Kidney epithelial cell (primary cell): ENCODE results near the gene FERMT3. TPM values are rescaled to one million over a fixed set of nuclear protein-coding genes. Genes with fewer than 3 reads are reported as not detected.
A peak's percentile ranks its signal among the peaks of the same experiment; 100 is the strongest.

Experiments used
- DNase-seq: peaks from one replicate; pipeline ENCODE4 v3.0.0-alpha.2; 2010; ENCODE audit warnings: low read depth
- H3K27me3 ChIP-seq: 2 replicates; pipeline ENCODE4 v1.6.0; 2011; ENCODE audit warnings: low read length; ENCODE audit not compliant: control insufficient read depth, insufficient read depth
- H3K36me3 ChIP-seq: 2 replicates; pipeline ENCODE4 v1.5.1; 2011; ENCODE audit warnings: low read length; ENCODE audit not compliant: control insufficient read depth, insufficient read depth
- H3K4me3 ChIP-seq: 2 replicates; pipeline ENCODE4 v1.5.1; 2011; ENCODE audit warnings: low read depth, mild to moderate bottlenecking, control low read depth, low read length
- CTCF ChIP-seq: IDR thresholded peaks from 2 replicates; pipeline ENCODE4 v1.5.1; 2011; ENCODE audit warnings: mild to moderate bottlenecking, moderate library complexity, low read length, control low read depth, inconsistent platforms; ENCODE audit not compliant: insufficient read depth, poor library complexity, severe bottlenecking
- total RNA-seq: library from RNA; depleted of rRNA; stranded (reverse); fragments of >200 nt; gene quantifications from 2 replicates; pipeline ENCODE4 v1.2.3, GENCODE V29; 2015

Gene FERMT3
- total RNA-seq, 1 donor from 2014 or later, result 0.25 TPM

GRCh38 chr11:64265176-64266160, 58.9 kb downstream of the FERMT3 start:
- no peak for DNase-seq
- no peaks in the 10 kb centered on the region for H3K27me3 ChIP-seq
- H3K36me3 ChIP-seq, result peaks cover 3% of the 10 kb centered on the region
- no peak for TF ChIP-seq CTCF
- H3K4me3 ChIP-seq, result no peak overlapping the region

GRCh38 chr11:64266339-64266738, 59.8 kb downstream of the FERMT3 start:
- DNase-seq, result no peak
- Histone ChIP-seq H3K36me3 (peaks cover 3% of the 10 kb centered on the region), H3K27me3 (no peaks in the 10 kb centered on the region), H3K4me3 (no peak overlapping the region)
- no peak for TF ChIP-seq CTCF

DNA sequence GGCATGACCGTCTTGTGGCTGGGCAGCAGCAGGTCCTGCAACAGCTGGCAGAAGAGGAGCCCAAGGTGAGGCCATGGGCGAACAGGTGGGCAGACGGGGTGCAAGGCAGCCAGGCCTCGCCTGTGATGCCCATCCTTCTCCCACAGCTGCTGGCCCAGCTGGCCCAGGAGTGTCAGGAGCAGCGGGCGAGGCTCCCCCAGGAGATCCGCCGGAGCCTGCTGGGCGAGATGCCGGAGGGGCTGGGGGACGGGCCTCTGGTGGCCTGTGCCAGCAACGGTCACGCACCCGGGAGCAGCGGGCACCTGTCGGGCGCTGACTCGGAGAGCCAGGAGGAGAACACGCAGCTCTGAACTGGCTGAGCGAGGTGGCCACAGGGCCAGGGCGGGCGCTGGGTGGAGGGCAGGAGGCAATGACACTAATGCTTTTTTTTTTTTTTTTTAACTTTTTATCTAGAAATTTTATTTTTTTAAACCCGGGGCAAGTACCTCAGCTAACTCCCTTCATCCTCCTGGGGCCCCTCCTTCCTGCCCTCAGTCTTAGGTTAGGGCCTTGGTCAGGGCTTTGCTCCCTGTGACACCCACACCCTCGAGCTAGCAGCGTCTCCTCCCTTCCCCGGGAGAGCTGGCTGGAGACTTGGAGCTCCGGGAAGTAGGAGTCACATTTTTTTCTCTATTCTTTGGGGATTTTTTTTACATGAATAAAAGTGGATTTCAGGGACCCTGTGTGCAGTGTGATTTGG, 60.9 kb downstream of the FERMT3 start:
- TF ChIP-seq CTCF, result no peak
- H3K4me3 ChIP-seq, result no peak overlapping the region
- no peak for DNase-seq
- H3K27me3 ChIP-seq, result no peaks in the 10 kb centered on the region
- H3K36me3 ChIP-seq, result peaks cover 3% of the 10 kb centered on the region

DNA sequence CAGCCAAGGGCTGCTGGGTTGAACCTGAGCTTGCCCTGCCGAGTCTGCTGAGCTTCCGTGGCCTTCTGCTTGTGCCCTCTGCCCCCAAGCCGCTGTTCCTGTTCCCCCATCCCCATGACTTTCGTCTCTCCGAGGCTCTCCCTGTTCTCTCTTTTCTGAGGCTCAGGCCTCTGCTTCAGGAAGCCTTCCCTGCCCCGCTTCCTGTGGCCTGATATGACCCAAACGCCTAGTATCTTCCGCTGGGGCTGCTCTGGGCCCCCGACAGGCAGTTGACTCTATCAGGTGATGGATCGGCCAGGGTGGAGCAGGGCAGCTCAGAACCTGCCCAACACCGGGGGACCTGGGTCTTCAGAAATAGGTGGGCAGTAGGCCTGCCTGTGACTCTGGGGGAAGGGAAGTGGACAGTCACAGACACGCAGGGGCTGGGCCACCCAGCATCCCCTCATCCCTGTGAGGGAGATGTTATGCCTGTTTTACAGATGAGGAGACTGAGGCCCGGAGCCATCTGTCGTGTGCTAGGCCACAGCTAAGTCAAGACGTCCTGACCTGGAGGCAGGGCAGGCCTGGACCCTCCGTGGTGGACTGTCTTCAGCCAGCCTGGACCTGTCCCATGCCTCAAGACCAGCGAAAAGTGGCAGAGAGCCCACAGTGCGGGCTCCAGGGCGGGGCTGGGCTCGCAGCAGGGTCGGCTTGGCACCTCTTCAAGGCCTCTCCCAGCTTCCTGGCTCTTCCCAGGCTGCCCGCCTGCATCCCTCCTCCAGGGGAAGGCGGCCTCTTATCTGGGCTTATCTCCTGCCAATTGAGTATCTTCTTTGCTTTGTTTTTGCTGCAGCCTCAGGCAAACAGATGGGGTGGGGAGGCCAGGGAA, 61.7 kb downstream of the FERMT3 start:
- TF ChIP-seq CTCF, result no peak
- no peaks in the 10 kb centered on the region for H3K27me3 ChIP-seq
- no peak for DNase-seq
- peaks cover 3% of the 10 kb centered on the region for H3K36me3 ChIP-seq
- H3K4me3 ChIP-seq, result peak overlapping the region; percentile 73

DNA sequence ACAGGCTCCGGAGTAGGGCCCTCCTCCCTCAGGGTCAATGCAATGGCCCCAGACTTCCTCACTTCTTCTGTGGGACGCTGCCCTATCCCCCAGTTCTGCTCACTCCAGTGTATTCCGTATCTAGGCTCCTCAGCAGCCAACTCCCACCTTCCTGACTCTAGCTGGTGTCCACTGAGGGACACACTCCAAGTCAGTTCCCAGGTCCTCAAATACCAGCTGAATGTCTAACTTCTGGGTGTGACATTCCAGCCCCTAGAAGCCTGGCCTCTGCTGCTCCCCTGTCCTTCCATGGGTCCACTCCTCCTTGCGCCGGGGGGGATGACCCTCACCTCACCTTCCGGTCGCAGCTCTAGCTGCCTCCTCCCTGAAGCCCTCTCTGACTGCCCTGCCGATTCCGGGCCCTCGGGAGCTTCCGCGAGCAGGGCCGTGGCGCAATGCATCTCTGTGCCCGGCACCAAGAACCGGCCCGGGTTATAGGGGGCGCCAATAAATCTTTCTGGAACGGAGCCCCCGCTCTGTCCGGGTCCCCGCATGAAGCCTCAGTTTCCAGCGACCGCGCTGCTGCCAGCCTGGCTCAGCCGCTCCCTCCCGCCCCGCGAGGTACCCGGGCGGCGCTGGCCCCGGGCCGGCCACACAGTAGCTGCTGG, 62.5 kb downstream of the FERMT3 start:
- DNase-seq, result no peak
- TF ChIP-seq CTCF, result no peak
- H3K4me3 ChIP-seq, result peak overlapping the region; percentile 73
- no peaks in the 10 kb centered on the region for H3K27me3 ChIP-seq
- peaks cover 3% of the 10 kb centered on the region for H3K36me3 ChIP-seq
